ENCODE data around the gene SLC6A18. TPM values are rescaled to one million over a fixed set of nuclear protein-coding genes. Genes with fewer than 3 reads are reported as not detected.

The SLC6A18 gene
- total and polyA plus RNA-seq, 9 of the 15 experiments (the other 6 are each of a cell fraction or from before 2014, with no cell fraction given), result not detected

DNA sequence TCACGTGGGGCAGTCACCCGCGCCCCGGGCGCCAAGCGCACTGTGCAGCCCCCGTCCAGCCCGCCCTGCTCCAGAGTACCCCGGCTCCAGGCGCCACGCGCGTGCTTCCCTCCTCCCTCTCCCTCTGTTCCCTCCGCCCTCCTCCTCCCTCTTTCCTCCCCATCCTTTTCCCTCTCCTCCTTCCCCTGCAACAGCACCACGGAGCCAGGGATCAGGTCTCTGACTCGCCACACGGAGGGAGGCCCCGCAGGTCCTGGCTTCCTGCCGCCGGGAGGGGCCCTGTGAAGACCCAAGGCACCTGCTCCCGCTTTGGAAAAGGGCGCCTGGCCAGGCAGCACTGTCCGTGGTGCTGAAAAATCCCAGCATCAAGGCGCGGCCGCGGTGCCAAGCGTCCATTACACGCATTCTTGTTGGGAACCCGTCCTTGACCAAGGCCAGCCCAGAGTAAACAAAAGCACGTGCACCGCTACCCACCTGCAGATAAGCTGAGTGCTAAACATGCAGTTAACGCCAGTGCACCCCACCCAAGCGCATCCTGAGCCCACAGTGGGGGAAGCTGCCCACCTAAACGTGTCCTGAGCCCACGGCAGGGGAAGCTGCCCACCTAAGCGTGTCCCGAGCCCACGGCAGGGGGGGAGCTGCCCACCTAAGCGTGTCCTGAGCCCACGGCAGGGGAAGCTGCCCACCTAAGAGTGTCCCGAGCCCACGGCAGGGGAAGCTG lies 21.7 kb downstream of the SLC6A18 start (continued):
- TF ChIP-seq, protein P1, sequence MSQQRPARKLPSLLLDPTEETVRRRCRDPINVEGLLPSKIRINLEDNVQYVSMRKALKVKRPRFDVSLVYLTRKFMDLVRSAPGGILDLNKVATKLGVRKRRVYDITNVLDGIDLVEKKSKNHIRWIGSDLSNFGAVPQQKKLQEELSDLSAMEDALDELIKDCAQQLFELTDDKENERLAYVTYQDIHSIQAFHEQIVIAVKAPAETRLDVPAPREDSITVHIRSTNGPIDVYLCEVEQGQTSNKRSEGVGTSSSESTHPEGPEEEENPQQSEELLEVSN (IDR thresholded peaks at IDR 0.05; ENCODE audit: borderline replicate concordance in 1 of 2, extremely low read depth in 1 of 2, insufficient read depth in 1 of 2, insufficient read length in 1 of 2, low read depth in 1 of 2, low read length in 1 of 2, poor library complexity in 1 of 2, severe bottlenecking in 1 of 2), result peak in 1 of 2 experiments; percentile 21
- TF ChIP-seq SMARCA4 (IDR thresholded peaks at IDR 0.05), result no peak
- TF ChIP-seq, protein P2, sequence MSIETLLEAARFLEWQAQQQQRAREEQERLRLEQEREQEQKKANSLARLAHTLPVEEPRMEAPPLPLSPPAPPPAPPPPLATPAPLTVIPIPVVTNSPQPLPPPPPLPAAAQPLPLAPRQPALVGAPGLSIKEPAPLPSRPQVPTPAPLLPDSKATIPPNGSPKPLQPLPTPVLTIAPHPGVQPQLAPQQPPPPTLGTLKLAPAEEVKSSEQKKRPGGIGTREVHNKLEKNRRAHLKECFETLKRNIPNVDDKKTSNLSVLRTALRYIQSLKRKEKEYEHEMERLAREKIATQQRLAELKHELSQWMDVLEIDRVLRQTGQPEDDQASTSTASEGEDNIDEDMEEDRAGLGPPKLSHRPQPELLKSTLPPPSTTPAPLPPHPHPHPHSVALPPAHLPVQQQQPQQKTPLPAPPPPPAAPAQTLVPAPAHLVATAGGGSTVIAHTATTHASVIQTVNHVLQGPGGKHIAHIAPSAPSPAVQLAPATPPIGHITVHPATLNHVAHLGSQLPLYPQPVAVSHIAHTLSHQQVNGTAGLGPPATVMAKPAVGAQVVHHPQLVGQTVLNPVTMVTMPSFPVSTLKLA (conservative IDR thresholded peaks at IDR 0.05), result peak in 1 of 2 experiments; percentile 59; a peak in 2 of 4 replicates
- peak; percentile 33; the same call in 1 of the 2 replicates for TF ChIP-seq CXXC5 (CRISPR knock-in tag; IDR thresholded peaks at IDR 0.05)
- peak; percentile 63; the same call in 1 of the 2 replicates for TF ChIP-seq ZNF766 (CRISPR knock-in tag; conservative IDR thresholded peaks at IDR 0.05)
- peak in 1 of 3 experiments; percentile 60 for TF ChIP-seq YY1 (IDR thresholded peaks at IDR 0.05; ENCODE audit: borderline replicate concordance in 1 of 3, control insufficient read depth in 1 of 3, extremely low read depth in 1 of 3, insufficient read depth in 3 of 3, insufficient read length in 1 of 3, insufficient replicate concordance in 2 of 3, low read depth in 1 of 3, low read length in 2 of 3)
- peak in 1 of 2 experiments; percentile 71; a peak in 2 of 4 replicates for TF ChIP-seq RCOR1 (IDR thresholded peaks at IDR 0.05; ENCODE audit: borderline replicate concordance in 1 of 2, low read depth in 2 of 2, low read length in 2 of 2)
- no peak for TF ChIP-seq ZNF124 (CRISPR knock-in tag; IDR thresholded peaks at IDR 0.05)
- peak in 1 of 2 experiments; percentile 57; a peak in 1 of 4 replicates for TF ChIP-seq HDAC1 (IDR thresholded peaks at IDR 0.05)

Measured in K562 (cell line).